GM18909 (cell line): ENCODE results near the gene PPDPF.
A peak's percentile ranks its signal among the peaks of the same experiment; 100 is the strongest.

Source experiments
- ATAC-seq: cut with Tn5 transposase; IDR thresholded peaks from one replicate; pipeline ENCODE4 v1.9.1; 2021; ENCODE audit warnings: mild to moderate bottlenecking; ENCODE audit not compliant: unreplicated experiment, poor library complexity

Gene PPDPF

GRCh38 chr20:63536241-63536977, 15.8 kb downstream of the PPDPF start:
- no peak for ATAC-seq

DNA sequence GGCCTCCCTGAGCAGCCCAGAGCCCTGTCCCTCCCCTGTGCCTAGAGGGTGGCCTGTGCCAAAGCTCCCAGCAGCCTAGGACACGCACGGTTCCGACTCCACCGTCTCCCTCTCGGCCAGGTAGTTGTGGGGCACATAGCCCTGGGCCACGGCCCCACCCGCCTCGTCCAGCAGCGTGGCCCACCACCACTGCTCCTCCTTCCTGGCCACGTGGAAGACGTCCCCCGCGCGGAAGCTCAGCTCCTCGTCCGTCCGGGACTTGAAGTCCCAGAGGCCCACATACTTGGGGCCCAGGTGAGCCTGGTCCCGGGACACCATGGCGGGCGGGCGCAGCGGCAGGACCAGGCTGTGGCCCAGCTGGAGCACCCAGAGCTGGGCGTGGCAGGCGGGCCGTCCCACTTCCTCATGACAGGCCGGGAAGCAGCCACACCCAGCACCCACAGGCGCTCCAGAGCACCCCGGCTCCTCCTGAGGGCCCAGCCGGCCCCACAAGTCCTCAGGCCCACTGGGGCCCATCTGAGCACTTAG, 16.5 kb downstream of the PPDPF start, which contains the start of gene PTK6:
PTK6 (minus strand) TSS at position 380 of the 528 bp plus-strand sequence; CDS start at position 318, 62 bp downstream.
- ATAC-seq: peak; percentile 10

GRCh38 chr20:63537525-63538203, 17.1 kb downstream of the PPDPF start:
- ATAC-seq: peak; percentile 87

DNA sequence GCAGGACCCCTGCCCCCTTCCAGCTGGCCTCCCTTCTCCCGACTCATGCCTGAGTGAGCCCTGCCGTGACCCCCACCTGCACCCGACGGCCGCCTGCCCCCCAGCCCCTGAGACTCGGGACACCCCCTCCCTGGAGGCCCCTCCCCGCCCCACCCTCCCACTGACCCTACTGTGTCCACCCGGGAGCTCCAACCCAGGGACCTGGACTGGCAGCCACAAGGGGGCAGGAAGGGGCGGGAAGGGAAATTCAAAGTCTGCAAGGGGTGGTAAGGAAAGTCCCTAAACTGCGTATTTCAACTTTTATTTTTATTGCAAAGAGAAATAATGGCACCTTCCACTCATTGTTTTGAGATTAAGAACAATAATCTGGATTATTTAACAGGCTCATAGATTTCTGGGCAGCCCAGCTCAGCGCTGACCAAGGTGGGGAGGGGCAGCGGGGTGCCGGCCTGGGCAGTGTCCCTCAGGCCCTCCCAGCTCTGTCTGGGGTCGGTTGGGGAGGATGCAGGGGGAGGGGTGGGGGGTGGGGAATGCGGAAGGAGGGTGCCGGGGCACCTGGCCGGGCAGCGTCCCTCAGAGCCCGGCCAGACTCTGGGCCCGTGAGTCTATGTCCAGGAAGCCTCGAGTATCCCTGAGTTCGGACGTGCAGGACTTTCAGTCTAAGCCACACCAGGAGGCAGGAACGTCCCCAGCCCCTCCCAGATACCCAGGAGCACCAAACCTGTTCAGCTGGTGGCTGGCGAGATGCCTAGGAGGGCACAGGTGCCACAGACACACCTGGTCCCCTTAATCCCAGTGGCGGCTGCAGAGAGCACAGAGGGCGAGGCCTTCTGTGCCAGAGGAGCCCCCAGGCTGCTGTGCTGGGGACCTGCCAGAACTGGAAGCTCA, 17.9 kb downstream of the PPDPF start:
- ATAC-seq: no peak

DNA sequence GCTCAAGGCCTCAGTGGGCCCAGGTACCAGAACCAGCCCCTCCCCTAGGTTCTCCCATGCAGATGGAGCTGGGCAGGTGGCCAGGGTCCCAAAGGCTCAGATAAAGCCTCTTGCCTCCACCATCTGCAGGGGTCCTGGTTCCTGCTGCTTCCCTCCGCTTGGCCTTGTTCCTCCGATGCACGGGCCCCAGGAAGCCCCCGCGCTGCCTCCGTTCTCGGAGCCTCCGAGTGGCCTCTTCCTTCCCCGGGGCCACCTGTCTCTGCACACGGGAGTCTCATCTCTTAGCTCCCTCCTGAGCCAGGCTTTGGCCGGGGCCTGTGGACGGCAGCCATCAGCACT, 18.5 kb downstream of the PPDPF start:
- no peak for ATAC-seq

GRCh38 chr20:63539441-63540370, 19.1 kb downstream of the PPDPF start:
- ATAC-seq: no peak

DNA sequence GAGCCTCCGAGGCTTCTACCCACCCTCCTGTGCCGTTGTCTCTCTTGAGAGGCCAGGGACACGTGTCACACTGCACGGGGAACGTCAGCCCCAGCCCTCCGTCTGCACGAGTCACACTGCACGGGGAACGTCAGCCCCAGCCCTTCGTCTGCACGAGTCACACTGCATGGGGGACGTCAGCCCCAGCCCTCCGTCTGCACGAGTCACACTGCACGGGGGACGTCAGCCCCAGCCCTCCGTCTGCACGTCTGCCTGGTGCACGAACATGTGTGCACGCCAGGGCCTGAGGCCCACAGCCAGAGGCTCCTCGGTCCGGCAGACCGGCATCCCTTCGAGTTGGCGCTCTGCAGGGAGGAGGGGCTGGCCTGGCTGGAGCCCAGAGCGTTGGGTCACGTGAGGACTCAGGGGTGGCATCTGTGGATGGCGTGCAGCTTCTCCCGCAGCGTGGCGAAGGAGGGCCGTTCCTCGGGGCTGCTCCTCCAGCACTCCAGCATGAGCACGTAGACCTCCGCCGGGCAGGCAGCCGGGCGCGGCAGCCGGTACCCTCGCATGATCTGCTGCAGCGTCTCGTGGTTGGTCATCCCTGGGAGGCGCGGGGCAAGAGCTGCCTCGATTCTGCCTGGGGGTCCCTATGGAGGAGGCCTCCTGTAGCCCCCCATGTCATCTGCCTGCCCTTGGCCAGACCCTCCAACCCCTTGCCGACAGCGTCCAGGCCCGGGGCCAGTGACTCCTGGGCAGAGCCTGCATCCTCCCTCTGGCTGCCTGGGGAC, 20.0 kb downstream of the PPDPF start:
- no peak for ATAC-seq

DNA sequence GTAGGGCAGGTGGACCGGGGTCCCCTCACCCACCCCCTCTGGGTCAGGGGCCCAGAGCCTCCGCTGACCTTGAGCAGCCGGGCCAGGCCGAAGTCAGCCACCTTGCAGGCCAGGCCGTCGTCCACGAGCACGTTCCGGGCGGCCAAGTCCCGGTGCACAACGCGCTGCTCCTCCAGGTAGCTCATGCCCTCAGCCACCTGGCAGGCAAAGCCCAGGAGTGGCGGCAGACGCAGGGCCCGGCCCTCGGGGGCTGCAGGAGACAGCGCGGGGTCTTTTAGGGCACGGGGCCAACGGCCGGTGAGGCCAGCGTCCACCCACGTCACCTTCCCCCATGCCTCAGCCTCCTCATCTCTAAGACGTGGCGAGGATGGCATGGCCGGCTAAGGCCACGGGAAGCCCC, 20.8 kb downstream of the PPDPF start:
- ATAC-seq: no peak

DNA sequence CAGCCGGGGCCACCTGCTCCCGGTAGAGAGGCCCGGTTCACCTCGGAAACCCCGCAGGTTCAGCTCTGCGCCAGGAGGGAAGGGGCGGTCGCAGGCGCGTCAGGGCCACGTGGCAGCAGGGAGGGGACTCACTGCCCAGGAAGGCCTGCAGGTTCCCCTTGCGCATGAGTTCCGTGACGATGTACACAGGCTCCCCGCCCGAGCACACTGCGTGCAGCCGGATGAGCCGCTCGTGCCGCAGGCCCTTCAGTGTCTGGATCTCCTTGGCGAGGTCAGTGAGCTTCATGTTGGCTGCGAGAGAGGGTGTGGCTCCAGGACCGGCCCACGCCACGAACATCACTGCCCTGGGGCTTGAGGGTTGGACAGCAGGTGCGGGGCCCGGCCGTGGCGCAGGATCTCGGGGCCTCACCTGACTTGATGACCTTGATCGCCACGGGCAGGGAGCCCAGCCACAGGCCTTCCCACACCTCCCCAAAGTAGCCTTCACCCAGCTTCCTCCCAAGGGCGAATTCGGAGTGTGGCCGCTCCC, 21.5 kb downstream of the PPDPF start:
- no peak for ATAC-seq

DNA sequence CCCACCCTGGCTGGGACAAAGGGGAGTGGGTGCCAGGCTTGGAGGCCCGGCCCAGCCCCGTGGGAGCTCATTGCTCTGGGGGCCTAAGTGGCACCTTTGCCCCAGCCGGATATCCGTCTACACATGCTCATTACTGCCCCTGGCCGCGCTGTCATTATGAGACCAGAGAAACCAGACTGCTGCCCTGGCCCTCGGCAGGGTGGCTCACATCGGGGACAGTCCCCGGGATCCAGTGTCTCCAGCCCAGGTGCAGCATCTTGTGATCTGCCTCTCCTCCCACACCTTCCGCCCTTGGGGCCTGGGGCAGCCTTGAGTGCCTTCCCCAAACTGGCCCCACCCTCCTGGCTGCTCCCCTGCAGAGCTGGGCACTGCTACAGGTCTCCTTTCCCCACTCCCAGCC, 22.1 kb downstream of the PPDPF start:
- ATAC-seq: no peak

GRCh38 chr20:63543131-63543530, 22.6 kb downstream of the PPDPF start:
- no peak for ATAC-seq

DNA sequence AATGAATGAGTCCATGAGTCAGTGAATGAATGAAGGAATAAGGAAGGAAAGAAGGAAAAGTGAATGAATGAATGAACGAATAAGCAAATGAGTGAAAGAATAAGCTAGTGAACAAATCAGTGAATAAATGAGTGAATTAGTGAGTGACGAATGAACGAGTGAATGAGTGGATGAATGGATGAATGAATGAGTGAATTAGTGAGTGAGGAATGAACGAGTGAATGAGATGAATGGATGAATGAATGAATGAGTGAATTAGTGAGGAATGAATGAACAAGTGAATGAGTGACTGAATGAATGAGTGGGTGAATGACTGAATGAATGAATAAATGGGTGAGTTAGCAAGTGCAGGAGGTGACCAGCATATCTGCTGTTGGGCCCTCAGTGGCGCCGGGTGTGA, 23.2 kb downstream of the PPDPF start:
- no peak for ATAC-seq

- no peak for ATAC-seq
Observed at GRCh38 chr20:63544241-63544957, 23.8 kb downstream of the PPDPF start.

DNA sequence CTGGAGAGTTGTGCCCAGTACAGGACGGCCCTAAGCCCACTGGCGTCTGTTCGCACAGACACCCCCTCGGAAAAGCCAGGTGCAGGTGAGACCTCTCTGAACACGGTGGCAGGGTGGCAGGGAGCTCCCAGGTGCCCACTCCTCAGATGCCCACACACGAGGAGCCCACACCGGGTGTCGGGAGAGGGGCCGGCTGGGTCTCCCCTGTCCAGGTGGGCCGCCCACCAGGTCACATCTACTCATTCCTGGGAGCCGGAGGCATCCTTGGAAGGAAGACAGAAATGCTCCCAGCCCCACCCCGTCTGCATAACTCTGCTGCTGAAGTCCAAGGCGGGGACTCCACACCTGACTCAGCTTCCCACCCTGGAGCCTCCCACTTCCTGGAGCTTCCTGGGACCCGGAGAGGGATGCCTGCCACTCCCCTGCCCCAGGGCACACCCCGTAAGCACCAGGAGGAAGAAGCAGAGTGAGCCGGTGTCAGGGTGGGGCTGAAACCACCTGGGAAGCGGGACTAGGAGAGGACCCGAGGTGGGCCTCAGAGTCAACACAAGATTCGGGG, 24.5 kb downstream of the PPDPF start:
- ATAC-seq: no peak

GRCh38 chr20:63545814-63546213, 25.2 kb downstream of the PPDPF start:
- no peak for ATAC-seq

DNA sequence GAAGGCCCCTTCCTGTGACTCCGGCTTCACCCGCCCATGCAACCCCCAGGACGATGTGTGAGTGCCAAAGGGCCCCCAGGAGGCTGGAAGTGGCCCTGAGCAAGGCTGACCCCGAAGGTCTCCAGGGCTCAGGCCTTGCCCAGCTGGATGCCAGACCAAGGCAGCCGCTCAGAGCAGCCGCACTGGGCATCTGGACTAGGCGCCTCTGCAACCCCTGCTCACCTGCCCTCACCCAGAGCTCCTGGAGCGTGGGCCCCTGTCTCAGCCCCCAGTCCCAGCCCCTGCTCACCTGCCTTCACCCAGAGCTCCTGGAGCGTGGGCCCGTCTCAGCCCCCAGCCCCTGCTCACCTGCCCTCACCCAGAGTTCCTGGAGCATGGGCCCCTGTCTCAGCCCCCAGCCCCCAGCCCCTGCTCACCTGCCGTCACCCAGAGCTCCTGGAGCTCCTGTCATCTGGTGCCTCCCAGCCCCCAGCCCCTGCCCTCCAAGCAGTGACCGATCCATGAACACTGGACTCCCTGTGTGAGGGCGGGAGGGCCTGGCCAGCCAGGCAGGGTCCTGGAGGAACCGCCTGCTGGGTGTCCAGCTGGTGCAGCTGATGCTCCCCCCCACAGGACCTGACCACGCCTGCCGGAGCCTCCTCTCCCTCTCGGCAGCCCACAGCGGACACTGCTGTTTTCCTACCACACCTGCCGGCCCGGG, 25.8 kb downstream of the PPDPF start:
- ATAC-seq: no peak
